Kidney epithelial cell (primary cell): ENCODE results near the gene PODN. TPM values are rescaled to one million over a fixed set of nuclear protein-coding genes. Genes with fewer than 3 reads are reported as not detected.

ENCODE experiments used
- DNase-seq: peaks from one replicate; pipeline ENCODE4 v3.0.0-alpha.2; 2010; ENCODE audit warnings: low read depth
- H3K27me3 ChIP-seq: 2 replicates; pipeline ENCODE4 v1.6.0; 2011; ENCODE audit warnings: low read length; ENCODE audit not compliant: control insufficient read depth, insufficient read depth
- H3K36me3 ChIP-seq: 2 replicates; pipeline ENCODE4 v1.5.1; 2011; ENCODE audit warnings: low read length; ENCODE audit not compliant: control insufficient read depth, insufficient read depth
- H3K4me3 ChIP-seq: 2 replicates; pipeline ENCODE4 v1.5.1; 2011; ENCODE audit warnings: low read depth, mild to moderate bottlenecking, control low read depth, low read length
- CTCF ChIP-seq: IDR thresholded peaks from 2 replicates; pipeline ENCODE4 v1.5.1; 2011; ENCODE audit warnings: mild to moderate bottlenecking, moderate library complexity, low read length, control low read depth, inconsistent platforms; ENCODE audit not compliant: insufficient read depth, poor library complexity, severe bottlenecking
- total RNA-seq: library from RNA; depleted of rRNA; stranded (reverse); fragments of >200 nt; gene quantifications from 2 replicates; pipeline ENCODE4 v1.2.3, GENCODE V29; 2015

PODN gene
- total RNA-seq, 1 donor from 2014 or later: not detected

- H3K4me3 ChIP-seq: no peak overlapping the region
- no peak for TF ChIP-seq CTCF
- no peak for DNase-seq
- H3K36me3 ChIP-seq: no peaks in the 10 kb centered on the region
- H3K27me3 ChIP-seq: no peaks in the 10 kb centered on the region
Observed at GRCh38 chr1:53069663-53070327, 7.8 kb downstream of the PODN start.

DNA sequence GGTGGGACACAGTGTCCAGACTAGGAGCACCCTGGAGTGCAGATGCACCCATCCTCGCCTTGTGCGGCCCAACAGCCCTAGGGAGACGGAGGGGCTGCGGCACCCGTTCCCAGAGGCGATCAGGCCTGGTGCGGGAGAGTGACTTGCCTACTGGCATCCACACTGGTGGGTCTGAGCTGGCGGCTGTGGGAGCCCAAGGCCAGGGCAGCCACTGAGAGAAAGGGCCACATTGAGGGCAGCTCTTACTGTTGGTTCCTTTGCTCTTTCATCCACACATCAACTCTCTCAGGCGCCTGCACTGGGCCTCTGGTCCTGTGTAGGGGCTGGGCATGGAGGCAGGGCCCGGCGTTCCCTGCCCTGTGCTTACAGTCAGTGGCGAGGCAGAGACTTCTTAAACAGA, 8.6 kb downstream of the PODN start:
- no peak for DNase-seq
- no peaks in the 10 kb centered on the region for H3K27me3 ChIP-seq
- no peak overlapping the region for H3K4me3 ChIP-seq
- H3K36me3 ChIP-seq: no peaks in the 10 kb centered on the region
- no peak for TF ChIP-seq CTCF

DNA sequence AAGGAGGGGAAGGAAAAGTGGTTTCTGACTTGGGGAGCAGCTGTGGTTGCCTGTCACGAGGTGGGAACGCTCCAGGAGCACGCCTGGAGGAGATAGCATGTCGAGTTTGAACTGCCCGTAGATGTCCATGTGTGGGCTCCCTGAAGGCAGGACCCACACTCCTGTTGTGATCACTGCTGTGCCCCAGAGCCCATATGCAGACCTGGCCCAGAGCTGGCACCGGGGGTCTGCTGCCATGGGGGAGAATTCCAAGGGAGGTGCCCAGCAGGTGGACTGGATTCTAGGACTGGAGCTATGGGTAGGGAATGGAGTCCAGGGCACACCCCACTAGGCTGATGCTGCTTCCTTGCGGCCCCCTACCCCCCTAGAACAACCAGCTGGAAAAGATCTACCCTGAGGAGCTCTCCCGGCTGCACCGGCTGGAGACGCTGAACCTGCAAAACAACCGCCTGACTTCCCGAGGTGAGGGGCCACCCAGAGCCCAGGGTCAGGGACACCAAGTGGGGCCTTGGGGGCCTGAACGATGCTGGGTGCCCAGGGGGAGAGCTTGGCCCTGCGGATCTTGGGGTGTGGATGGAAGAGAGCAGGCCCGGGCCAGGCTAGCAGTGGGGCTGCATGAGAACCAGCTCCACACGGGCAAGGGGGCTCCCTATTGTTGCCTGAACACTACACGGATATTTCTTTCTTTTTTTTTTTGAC, 9.3 kb downstream of the PODN start:
- H3K27me3 ChIP-seq: no peaks in the 10 kb centered on the region
- H3K4me3 ChIP-seq: no peak overlapping the region
- no peak for TF ChIP-seq CTCF
- H3K36me3 ChIP-seq: no peaks in the 10 kb centered on the region
- DNase-seq: no peak

DNA sequence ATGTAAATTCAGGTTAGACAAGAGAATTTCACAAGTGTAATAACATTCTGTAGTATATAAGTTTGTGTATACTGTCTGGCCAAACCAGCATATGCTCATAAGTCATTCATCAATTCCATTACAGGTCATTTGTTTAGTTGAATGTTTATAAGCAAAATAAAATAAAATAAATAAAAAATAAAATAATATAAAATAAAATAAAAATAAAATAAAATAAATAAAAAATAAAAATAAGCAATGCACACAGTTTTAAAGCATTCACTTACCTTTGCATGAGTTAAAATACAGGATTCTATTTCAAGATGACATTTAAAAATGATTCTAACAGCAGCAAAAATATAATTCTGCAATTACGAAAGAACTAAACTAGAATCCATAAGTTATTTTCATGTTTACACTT, 9.9 kb downstream of the PODN start:
- Histone ChIP-seq H3K4me3 (no peak overlapping the region), H3K36me3 (no peaks in the 10 kb centered on the region), H3K27me3 (no peaks in the 10 kb centered on the region)
- TF ChIP-seq CTCF: no peak
- DNase-seq: no peak

DNA sequence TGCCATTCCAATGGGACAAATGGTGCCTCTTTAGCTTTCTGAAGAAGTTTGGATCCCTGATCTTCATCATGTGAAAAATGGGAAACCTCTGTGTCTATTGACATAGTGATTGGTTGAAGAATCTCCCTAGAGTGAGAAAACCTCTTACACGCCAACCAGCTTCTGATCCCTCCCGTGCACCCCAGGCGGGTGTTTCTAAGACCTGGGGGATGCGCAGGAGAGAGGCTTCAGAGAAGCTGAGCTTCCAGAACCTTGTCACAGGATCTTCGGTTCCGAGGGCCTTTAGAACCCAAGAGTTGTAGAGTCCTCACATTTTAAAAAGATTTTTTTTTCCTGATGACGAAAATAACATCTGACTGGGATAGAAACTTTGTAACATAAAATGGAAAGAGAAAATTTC, 11.3 kb downstream of the PODN start:
- DNase-seq: no peak
- no peaks in the 10 kb centered on the region for H3K36me3 ChIP-seq
- no peak overlapping the region for H3K4me3 ChIP-seq
- H3K27me3 ChIP-seq: no peaks in the 10 kb centered on the region
- TF ChIP-seq CTCF: no peak

- no peak for DNase-seq
- no peak overlapping the region for H3K4me3 ChIP-seq
- H3K36me3 ChIP-seq: no peaks in the 10 kb centered on the region
- TF ChIP-seq CTCF: no peak
- no peaks in the 10 kb centered on the region for H3K27me3 ChIP-seq
Observed at GRCh38 chr1:53073868-53074311, 11.9 kb downstream of the PODN start.
